DND-41 (cell line): Measurements from ENCODE around the gene ACSL1.

Source experiments
- ATAC-seq: fragments of 200-7000 bp; cut with Tn5 transposase; 3 replicates; pipeline ENCODE4 v1.9.1; 2021; ENCODE audit warnings: low read depth; ENCODE audit not compliant: insufficient read depth
- DNase-seq: peaks from one replicate; pipeline ENCODE4 v3.0.0-alpha.2; 2020
- H2AFZ ChIP-seq: 2 replicates; pipeline ENCODE4 v1.6.0; 2012; ENCODE audit warnings: low read depth, low read length
- H3K27ac ChIP-seq: 2 replicates; pipeline ENCODE4 v1.5.1; 2012; ENCODE audit warnings: low read length, inconsistent platforms
- H3K27me3 ChIP-seq: fragments of 200-600 bp; sonication (generic); 2 replicates; pipeline ENCODE4 v1.6.0; 2012; ENCODE audit warnings: low read length, mild to moderate bottlenecking, inconsistent platforms; ENCODE audit not compliant: insufficient read depth, poor library complexity
- H3K36me3 ChIP-seq: 2 replicates; pipeline ENCODE4 v1.5.1; 2012; ENCODE audit warnings: low read length, inconsistent platforms; ENCODE audit not compliant: insufficient read depth
- H3K4me1 ChIP-seq: 2 replicates; pipeline ENCODE4 v1.5.1; 2012; ENCODE audit warnings: mild to moderate bottlenecking, low read length; ENCODE audit not compliant: insufficient read depth
- H3K4me2 ChIP-seq: 2 replicates; pipeline ENCODE4 v1.6.0; 2012; ENCODE audit warnings: mild to moderate bottlenecking, moderate library complexity, low read length, inconsistent platforms; ENCODE audit not compliant: insufficient read depth
- H3K4me3 ChIP-seq, 2 experiments: fragments of 200-600 bp in 1 of 2; shearing (Covaris generic) in 1 of 2; 2 replicates each; pipeline ENCODE4 v1.5.1; 2012 to 2016; ENCODE audit warnings: inconsistent platforms in 2 of 2, low read length in 2 of 2, mild to moderate bottlenecking in 2 of 2, low read depth in 1 of 2, moderate library complexity in 1 of 2
- H3K79me2 ChIP-seq: 2 replicates; pipeline ENCODE4 v1.6.0; 2012; ENCODE audit warnings: low read length, inconsistent platforms; ENCODE audit not compliant: insufficient read depth
- H3K9ac ChIP-seq: 2 replicates; pipeline ENCODE4 v1.6.0; 2012; ENCODE audit warnings: low read depth, mild to moderate bottlenecking, inconsistent platforms, low read length, moderate library complexity
- H3K9me3 ChIP-seq: 2 replicates; pipeline ENCODE4 v1.5.1; 2012; ENCODE audit warnings: low read length, moderate library complexity, mild to moderate bottlenecking, inconsistent platforms; ENCODE audit not compliant: insufficient read depth, severe bottlenecking
- H4K20me1 ChIP-seq: 2 replicates; pipeline ENCODE4 v1.6.0; 2012; ENCODE audit warnings: low read length; ENCODE audit not compliant: insufficient read depth
- CTCF ChIP-seq: IDR thresholded peaks from 2 replicates; pipeline ENCODE4 v1.5.1; 2012; ENCODE audit warnings: borderline replicate concordance, low read length, moderate library complexity, mild to moderate bottlenecking; ENCODE audit not compliant: poor library complexity, severe bottlenecking; ENCODE audit errors: extremely low read depth
- EZH2 ChIP-seq: IDR thresholded peaks from 3 replicates; pipeline ENCODE4 v1.6.1; 2012; ENCODE audit warnings: borderline replicate concordance, low read depth, mild to moderate bottlenecking, moderate library complexity, low read length, inconsistent platforms; ENCODE audit not compliant: severe bottlenecking

The ACSL1 gene

GRCh38 chr4:184803874-184804273 is 21.9 kb downstream of the ACSL1 start:
- no peak overlapping the region for H3K9ac ChIP-seq
- TF ChIP-seq EZH2 (no peak), CTCF (no peak)

GRCh38 chr4:184803133-184803532 is 22.6 kb downstream of the ACSL1 start:
- Histone ChIP-seq H3K9me3 (no peaks in the 10 kb centered on the region), H3K36me3 (no peaks in the 10 kb centered on the region), H3K4me1 (no peaks in the 10 kb centered on the region), H3K4me3 (no peak overlapping the region), H3K9ac (no peak overlapping the region), H3K27me3 (peaks cover 9% of the 10 kb centered on the region), H3K27ac (no peak overlapping the region), H3K79me2 (no peaks in the 10 kb centered on the region), H4K20me1 (0 out of 2 replicates have a peak, but pooled peaks cover 4% of the 10 kb centered on the region), H2AFZ (no peak overlapping the region), H3K4me2 (no peak overlapping the region)
- DNase-seq (no peak), ATAC-seq (no peak)
- TF ChIP-seq EZH2 (no peak), CTCF (no peak)

More at GRCh38 chr4:184803874-184804273, 21.9 kb downstream of the ACSL1 start:
- H2AFZ ChIP-seq, result no peak overlapping the region
- H4K20me1 ChIP-seq, result 0 out of 2 replicates have a peak, but pooled peaks cover 4% of the 10 kb centered on the region
- H3K4me3 ChIP-seq, result no peak overlapping the region
- H3K36me3 ChIP-seq, result no peaks in the 10 kb centered on the region
- no peaks in the 10 kb centered on the region for H3K4me1 ChIP-seq
- peaks cover 13% of the 10 kb centered on the region for H3K27me3 ChIP-seq
- no peak overlapping the region for H3K4me2 ChIP-seq
- no peak overlapping the region for H3K27ac ChIP-seq
- no peaks in the 10 kb centered on the region for H3K9me3 ChIP-seq
- no peak for DNase-seq
- no peaks in the 10 kb centered on the region for H3K79me2 ChIP-seq
- no peak for ATAC-seq

- DNase-seq, result no peak
- H3K27me3 ChIP-seq, result peaks cover 9% of the 10 kb centered on the region
- no peak overlapping the region for H3K4me2 ChIP-seq
- TF ChIP-seq CTCF, result no peak
- TF ChIP-seq EZH2, result no peak
- H2AFZ ChIP-seq, result no peak overlapping the region
- H3K9ac ChIP-seq, result no peak overlapping the region
- H3K36me3 ChIP-seq, result no peaks in the 10 kb centered on the region
- H3K4me3 ChIP-seq, result no peak overlapping the region
- H3K27ac ChIP-seq, result no peak overlapping the region
- H3K9me3 ChIP-seq, result no peaks in the 10 kb centered on the region
- no peaks in the 10 kb centered on the region for H3K4me1 ChIP-seq
- ATAC-seq, result no peak
- 0 out of 2 replicates have a peak, but pooled peaks cover 4% of the 10 kb centered on the region for H4K20me1 ChIP-seq
- H3K79me2 ChIP-seq, result no peaks in the 10 kb centered on the region
Measured at GRCh38 chr4:184802697-184803015, 23.1 kb downstream of the ACSL1 start.
